DMS114 treated with DMSO at 0.1 percent for 48 hours (cell line): Measurements from ENCODE around the gene ZSWIM5.
"Not testable (repeated sequence)": the region's sequence is repeated elsewhere in the genome, so short reads cannot be mapped to it uniquely, and the experiment has no call there.

Source experiments
- DNase-seq: peaks from one replicate; lab custom pipeline; 2025; ENCODE audit not compliant: unreplicated experiment; lab: John Stamatoyannopoulos, UW

Gene ZSWIM5

GRCh38 chr1:45008076-45008475 lies 198.3 kb downstream of the ZSWIM5 start:
- DNase-seq: no peak

DNA sequence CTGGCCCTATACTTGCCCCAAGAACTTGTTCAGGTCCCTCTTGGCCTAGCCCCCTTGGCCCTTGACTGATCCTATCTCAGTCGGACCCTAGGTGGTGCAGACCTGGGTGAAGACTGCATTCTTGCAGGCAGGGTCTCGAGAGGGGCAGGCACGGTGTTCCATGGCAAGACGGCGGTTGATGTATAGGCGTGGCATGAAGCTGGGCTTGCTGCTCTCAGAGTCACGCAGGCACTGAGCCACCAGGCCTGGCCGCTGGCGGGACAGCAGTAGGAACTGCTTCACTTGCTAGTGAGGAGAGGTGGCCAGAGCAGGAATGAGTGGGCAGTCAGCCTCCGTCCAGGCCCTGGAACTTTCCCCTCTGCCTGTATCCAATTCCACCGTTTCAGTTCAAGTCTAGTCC lies 199.1 kb downstream of the ZSWIM5 start:
- no peak for DNase-seq

- no peak for DNase-seq
These were observed 200.6 kb downstream of the ZSWIM5 start for GRCh38 chr1:45005761-45006160.

DNA sequence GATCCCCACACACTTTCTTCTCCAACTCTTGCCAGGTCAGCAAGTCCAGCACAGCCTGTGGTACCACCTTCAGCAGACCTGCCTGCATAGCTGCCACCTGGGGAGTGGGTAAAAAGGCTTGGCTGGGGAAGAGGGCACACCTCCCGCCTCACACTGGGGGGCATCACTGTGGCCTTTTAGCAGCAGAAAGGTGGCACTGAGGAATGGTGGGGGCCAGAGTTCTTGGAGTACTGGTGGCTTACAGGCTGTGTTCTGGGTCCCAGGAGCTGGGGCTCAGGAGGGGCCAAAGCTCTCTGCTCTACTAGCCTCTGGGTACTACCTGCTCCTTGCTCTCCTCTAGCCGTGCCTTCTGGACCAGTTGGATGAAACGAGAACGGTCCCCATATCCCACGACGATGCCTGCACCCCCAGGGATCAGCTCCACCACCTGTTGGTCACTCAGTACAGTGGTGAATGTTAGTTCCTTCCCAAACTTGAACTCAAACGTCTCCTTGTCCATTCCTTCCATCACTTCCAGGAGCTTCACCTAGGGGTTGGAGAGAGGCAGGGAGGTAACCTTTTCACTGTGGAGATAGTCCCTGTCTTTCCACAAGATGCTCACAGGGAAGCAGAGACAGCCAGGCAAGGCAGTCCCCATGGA lies 202.0 kb downstream of the ZSWIM5 start:
- no peak for DNase-seq

DNA sequence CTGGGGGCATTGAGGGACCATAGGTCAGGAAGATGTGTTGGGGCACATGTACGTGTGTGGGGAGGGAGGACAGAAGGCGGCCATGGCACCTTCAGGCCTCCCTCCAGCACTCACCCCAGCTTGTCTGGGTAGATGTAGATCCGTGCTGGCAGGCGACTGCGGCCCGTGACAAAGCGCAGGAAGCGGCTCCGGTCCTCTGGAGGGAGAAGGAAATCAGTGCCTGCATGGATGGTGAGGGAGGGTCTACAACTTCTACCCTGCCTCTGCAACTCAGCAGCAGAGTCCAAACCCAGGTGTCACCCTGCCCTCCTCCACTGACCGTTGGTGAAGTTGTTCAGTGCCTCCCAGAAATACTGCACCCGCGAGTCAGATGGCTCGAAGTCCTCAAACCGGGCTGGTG lies 202.7 kb downstream of the ZSWIM5 start:
- DNase-seq: no peak

DNA sequence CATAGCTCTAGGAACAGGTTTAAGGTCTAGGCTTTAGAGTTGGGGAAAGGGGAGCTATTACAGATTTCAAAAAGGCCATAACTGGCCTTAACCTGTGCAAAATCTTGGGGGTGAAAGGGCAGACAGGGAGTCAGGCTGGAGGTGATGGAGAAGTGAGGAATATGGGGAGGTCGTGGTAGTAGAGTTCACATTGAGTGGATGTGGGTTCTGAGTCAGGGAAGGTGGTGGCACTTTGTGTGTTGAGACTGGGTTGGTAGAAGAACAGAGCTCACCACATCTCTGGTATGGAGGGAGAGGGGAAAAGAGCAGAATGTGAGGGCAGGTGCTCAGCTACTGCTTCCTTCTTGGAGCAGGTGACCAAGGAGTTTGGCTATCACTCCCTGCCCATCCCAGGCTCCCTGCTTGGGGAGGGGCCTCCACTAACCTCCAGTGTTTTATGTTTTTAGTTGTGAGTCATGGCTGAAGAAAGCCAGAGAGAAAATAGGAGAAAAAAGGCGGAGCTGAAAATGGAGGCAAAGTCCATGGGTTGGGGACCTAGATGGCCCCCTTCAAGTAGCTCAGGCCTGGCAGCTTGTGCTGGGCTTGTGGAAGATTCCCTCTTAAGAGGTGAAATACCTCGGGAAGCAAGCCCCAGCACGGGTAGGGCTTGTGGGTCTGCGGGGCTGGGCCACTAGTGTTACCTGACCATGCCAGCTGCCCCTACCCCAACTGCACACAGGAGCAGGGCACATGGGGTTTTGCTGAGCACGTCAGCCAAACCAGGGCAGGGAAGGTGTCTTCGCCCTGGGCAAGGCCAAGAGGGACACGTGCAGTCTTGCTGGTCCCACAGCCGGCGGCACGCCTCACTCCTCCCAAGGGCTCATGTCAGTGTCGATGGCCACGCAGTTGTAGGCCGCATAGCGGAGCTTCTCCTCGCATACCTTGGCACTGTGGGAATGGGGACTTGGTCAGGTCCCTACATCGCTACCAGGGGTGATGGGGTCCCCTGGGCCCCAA lies 203.5 kb downstream of the ZSWIM5 start:
- no peak for DNase-seq

DNA sequence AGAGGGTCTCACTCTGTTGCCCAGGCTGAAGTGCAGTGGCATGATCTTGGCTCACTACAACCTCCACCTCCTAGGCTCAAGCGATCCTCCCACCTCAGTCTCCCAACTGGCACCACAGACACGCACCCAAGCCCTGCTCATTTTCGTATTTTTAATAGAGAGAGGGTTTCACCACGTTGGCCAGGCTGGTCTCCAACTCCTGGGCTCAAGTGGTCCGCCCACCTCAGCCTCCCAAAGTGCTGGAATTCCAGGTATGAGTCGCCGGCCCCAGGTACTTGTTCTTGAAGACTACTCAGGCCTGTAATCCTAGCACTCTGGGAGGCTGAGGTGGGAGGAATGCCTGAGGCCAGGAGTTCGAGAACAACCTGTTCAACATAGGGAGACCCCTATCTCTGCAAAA lies 204.8 kb downstream of the ZSWIM5 start:
- not testable (repeated sequence) for DNase-seq

- DNase-seq: no peak
These were observed 205.4 kb downstream of the ZSWIM5 start for GRCh38 chr1:45001011-45001481.

DNA sequence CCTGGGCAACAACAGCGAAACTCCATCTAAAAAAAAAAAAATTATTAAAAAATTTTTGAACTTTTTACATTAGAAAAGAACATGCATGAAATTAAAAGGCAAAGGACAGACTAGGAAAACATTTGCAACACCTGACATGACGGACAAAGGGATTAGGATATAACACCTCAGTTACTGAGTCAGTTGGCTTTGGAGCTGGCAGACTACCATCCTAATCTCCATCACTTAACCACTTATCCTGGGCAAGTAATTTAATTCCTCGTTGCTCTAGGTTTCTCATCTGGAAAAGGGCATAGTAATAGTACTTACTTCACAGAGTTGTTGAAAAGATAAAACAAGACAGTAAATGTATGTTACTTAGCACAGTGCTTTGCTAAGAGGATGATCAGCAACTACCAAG lies 207.2 kb downstream of the ZSWIM5 start:
- no peak for DNase-seq

DNA sequence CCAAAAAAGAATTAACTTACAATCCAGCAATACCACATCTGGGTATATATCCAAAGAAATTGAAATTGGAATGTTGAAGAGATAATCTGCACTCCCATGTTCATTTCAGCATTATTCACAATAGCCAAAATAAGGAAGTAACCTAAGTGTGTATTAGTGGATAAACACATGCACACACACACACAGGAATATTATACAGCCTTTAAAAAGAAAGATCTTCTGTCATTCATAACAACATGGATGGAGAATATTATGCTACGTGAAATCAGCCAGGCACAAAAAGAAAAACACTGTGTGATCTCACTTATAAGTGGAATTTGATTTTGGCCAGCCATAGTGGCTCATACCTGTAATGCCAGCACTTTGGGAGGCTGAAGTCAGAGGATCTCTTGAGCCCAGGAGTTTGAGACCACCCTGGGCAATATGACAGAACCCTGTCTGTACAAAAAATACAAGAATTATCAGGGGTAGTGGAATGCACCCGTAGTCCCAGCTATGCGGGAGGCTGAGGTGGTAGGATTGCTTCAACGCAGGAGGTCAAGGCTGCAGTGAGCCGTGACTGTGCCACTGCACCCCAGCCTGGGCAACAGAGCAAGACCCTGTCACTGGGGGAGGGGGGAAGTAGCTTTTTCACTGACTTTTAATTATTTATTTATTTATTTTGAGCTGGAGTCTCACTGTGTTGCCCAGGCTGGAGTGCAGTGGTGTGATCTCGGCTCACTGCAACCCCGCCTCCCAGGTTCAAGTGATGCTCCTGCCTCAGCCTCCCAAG lies 210.8 kb downstream of the ZSWIM5 start:
- DNase-seq: no peak

GRCh38 chr1:44994309-44994898 lies 212.0 kb downstream of the ZSWIM5 start:
- DNase-seq: no peak

DNA sequence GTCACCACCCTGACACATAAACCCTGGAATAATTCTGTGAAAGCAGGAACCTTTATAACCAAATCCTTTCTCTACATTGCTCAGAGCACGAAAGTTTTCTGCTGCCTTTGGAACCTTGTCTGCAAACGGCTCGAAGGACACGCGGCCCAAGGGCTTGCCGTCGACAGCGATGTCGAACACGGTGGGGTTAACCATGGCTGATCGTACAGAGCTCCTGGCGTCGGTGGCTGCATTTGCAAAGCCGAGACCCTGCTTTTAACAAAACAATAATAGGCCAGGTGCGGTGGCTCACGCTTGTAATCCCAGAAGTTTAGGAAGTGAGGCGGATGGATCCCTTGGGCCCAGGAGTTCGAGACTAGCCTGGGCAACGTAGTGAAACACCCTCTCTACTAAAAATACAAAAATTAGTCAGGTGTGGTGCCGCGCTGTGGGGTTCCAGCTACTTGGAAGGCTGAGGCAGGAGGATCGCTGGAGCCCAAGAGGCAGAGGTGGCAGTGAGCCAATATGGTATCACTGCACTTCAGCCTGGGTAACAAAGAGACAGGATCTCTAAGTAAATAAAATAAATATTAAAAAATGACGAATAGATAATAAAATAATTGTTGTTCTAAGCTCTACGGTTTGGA lies 217.8 kb downstream of the ZSWIM5 start:
- no peak for DNase-seq

DNA sequence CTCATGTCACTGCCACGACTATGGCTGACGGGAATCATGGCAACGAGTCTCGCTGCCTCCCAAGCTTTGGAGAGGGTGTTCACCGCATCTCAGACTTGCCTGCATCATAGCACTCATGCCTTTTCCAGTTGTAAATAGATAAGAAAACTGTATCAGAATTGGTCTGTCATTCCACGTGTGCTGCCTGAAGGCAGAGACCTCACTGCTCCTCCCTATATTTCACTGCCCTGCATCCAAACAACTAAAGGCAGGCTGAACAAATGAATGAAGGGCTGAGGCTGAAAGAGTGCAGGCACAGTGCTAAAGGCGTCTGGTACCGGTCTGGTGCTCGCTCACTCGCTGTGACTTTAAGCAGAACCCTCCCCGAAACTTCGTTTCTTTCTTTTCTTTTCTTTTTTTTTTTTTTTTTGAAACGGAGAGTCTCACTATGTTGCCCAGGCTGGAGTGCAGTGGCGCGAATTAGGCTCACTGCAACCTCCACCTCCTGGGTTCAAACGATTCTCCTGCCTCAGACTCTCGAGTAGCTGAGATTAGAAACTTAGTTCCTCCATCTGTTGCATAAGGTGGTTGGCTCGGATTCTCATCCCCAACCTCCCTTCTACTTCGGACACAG lies 220.6 kb downstream of the ZSWIM5 start:
- DNase-seq: no peak

DNA sequence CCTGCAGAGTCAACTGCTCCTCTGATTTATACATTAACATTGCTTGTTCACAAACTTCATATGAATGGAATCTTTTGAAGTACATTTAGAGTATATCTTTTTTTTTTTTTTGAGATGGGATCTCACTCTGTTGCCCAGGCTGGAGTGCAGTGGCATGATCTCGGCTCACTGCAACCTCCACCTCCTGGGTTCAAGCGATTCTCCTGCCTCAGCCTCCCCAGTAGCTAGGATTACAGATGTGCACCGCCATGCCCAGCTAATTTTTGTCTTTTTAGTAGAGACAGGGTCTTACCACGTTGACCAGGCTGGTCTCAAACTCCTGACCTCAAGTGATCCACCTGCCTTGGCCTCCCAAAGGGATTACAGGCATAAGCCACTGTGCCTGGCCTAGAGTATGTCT lies 229.0 kb downstream of the ZSWIM5 start:
- not testable (repeated sequence) for DNase-seq

- DNase-seq: no peak
These were observed 230.2 kb downstream of the ZSWIM5 start for GRCh38 chr1:44976252-44976651.

DNA sequence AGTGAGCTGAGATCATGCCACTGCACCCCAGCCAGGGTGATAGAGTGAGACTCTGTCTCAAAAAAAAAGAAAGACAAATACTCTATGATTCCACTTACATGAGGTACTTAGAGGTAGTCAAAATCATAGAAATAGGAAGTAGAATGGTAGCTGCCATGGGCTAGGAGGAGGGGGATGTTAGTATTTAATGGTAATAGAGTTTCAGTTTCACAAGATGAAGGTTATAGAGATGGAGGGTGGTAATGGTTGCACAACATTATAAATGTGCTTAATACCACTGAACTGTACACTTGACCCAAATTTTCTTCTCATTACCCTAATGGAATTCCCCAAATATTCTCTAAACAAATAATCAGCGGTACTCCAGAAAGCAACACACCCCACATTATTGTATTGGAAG lies 232.8 kb downstream of the ZSWIM5 start:
- no peak for DNase-seq

- DNase-seq: no peak
These were observed 236.1 kb downstream of the ZSWIM5 start for GRCh38 chr1:44970317-44970716.
